Right atrium auricular region (tissue), 2 donors: ENCODE measurements around the gene TOB2. TPM values are rescaled to one million over a fixed set of nuclear protein-coding genes. Genes with fewer than 3 reads are reported as not detected.
A peak's percentile ranks its signal among the peaks of the same experiment; 100 is the strongest.

Experiments used
- DNase-seq: peaks from one replicate; pipeline ENCODE4 v3.0.0-alpha.2; 2019; ENCODE audit warnings: low spot score
- H3K27ac ChIP-seq, 2 donors: fragments of 200-600 bp; sonication (generic); 1 replicate in 1 of 2; 2 replicates in 1 of 2; pipeline ENCODE4 v1.5.1; 2016 to 2019
- H3K27me3 ChIP-seq, 2 donors: fragments of 200-600 bp; sonication (generic); one replicate each; pipeline versions ENCODE4 v1.5.1 to v1.6.0; 2017 to 2019
- H3K36me3 ChIP-seq: fragments of 200-600 bp; sonication (generic); one replicate; pipeline ENCODE4 v1.5.1; 2016
- H3K4me1 ChIP-seq, 2 donors: fragments of 200-600 bp; sonication (generic); one replicate each; pipeline versions ENCODE4 v1.5.1 to v1.6.0; 2017 to 2019
- H3K4me3 ChIP-seq, 2 donors: fragments of 200-600 bp; sonication (generic); 1 replicate in 1 of 2; 2 replicates in 1 of 2; pipeline ENCODE4 v1.5.1; 2017 to 2019; ENCODE audit warnings: mild to moderate bottlenecking in 1 of 2, moderate library complexity in 1 of 2
- H3K9me3 ChIP-seq, 2 donors: fragments of 200-600 bp; sonication (generic); one replicate each; pipeline ENCODE4 v1.5.1; 2019
- CTCF ChIP-seq, 2 donors: fragments of 200-600 bp; sonication (generic); IDR thresholded peaks; one replicate each; pipeline ENCODE4 v1.5.1; 2019; ENCODE audit warnings: antibody characterized with exemption in 2 of 2
- total RNA-seq, 2 donors: library from RNA; depleted of rRNA; stranded (reverse); fragments of >200 nt; gene quantifications; one replicate each; pipeline ENCODE4 v1.1.0, GENCODE V29; 2016

TOB2 gene
- total RNA-seq, 2 donors from 2014 or later, result 49.1 to 55.3 TPM

DNA sequence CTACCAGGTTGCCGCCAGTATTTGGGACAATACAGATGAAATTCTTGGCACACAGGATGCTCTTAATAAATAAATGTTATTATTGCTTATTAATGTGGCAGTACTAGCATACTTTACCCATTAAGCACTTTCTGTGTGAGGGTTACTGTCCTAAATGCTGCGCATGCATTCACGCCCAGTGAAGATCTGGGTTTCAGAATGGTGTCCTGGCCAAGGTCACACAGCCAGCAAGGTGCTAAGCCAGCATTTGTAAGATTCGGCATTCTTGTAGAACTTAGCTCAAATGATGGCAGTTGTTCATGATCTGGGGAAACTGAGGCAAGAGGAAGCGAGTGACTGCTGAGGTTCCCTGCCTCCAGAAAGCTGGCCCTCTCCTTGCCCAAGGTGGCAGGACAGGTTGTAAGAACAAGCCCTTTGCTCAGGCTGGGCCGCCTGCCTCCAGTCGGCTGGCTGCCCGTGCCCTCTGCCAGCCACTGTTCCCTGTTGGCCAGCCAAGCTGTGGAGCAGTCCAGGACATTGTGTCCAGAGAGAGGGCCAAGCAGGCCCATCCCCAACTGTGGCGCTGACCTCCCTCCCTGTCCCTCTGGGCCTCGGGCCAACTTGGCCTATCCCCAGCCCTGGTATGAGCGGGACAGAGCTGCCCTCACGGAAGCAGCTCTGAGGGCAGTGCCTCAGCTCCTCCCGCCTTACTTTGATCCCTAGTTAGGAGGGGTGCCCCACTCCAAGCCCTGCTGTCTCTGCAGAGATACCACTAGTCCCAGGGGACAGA lies 28.8 kb downstream of the TOB2 start:
- Histone ChIP-seq H3K36me3 (peaks cover under 1% of the 10 kb centered on the region), H3K27me3 (no peaks in the 10 kb centered on the region), H3K27ac (peak overlapping the region; percentile 98), H3K4me3 (no peak overlapping the region), H3K4me1 (peaks cover 0 to 48% of the 10 kb centered on the region in 2 donors), H3K9me3 (no peaks in the 10 kb centered on the region)
- TF ChIP-seq CTCF (IDR thresholded peaks at IDR 0.05), result no peak
- DNase-seq, result peak; percentile 88

- peak overlapping the region in 1 of 2 donors; percentile 70 for H3K4me3 ChIP-seq
- no peak for TF ChIP-seq CTCF (IDR thresholded peaks at IDR 0.05)
- no peaks in the 10 kb centered on the region for H3K36me3 ChIP-seq
- DNase-seq, result no peak
- no peaks in the 10 kb centered on the region for H3K27me3 ChIP-seq
- peaks cover 0 to 70% of the 10 kb centered on the region in 2 donors for H3K4me1 ChIP-seq
- H3K9me3 ChIP-seq, result no peaks in the 10 kb centered on the region
- H3K27ac ChIP-seq, result peak overlapping the region; percentile 98
These were observed 31.0 kb downstream of the TOB2 start for GRCh38 chr22:41415554-41415953.

DNA sequence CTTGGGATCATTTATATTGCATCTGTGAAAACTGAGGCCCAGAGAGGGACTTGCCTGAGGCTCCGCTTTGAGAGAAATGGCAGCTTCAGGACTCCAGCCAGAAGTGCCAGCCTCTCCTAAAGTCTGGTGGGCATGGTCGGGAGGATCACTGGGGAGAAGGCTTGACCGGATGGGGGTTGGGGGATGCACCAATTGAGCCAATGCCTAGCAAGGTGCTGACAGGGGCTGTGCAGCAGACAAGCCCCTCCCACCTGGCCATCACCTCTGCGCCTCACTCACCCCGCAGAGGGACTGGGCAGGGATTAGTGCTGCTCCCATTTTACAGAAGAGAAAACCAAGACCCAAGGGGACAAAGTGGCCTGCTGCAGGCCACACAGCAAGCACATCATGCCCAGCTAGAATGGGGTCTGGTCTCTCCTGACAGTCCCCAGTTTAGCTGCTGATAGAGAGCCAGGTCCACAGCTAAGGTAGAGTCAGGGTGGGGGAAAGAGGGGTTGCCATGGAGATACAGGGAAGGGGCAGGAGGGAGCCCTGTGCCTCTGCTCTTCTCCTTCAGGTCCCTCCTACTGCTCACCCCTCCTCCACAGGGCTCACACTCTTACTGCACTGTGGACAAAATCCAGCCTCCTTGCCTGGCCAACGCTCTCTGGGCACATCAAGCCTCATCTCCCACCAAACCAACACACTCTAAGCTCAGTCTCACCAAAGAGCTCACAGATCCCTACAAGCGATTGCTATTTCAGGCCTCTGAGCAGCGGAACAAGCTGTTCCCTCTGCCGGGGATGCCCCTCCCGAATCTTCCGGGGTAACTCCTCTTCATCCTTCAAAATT lies 35.4 kb downstream of the TOB2 start:
- H3K4me1 ChIP-seq, result peaks cover 0 to 59% of the 10 kb centered on the region in 2 donors
- H3K36me3 ChIP-seq, result no peaks in the 10 kb centered on the region
- no peak overlapping the region for H3K4me3 ChIP-seq

GRCh38 chr22:41410311-41410751 lies 36.3 kb downstream of the TOB2 start:
- no peaks in the 10 kb centered on the region for H3K9me3 ChIP-seq
- H3K27me3 ChIP-seq, result no peaks in the 10 kb centered on the region
- H3K4me1 ChIP-seq, result peaks cover 0 to 54% of the 10 kb centered on the region in 2 donors
- H3K36me3 ChIP-seq, result no peaks in the 10 kb centered on the region
- no peak for TF ChIP-seq CTCF (IDR thresholded peaks at IDR 0.05)
- peak overlapping the region; percentile 98 for H3K27ac ChIP-seq
- peak; percentile 65 for DNase-seq
- no peak overlapping the region for H3K4me3 ChIP-seq

More for the DNA sequence above, 35.4 kb downstream of the TOB2 start:
- Histone ChIP-seq H3K27ac (peak overlapping the region; percentile 98), H3K9me3 (no peaks in the 10 kb centered on the region), H3K27me3 (no peaks in the 10 kb centered on the region)
- DNase-seq, result peak; percentile 61
- no peak for TF ChIP-seq CTCF (IDR thresholded peaks at IDR 0.05)

DNA sequence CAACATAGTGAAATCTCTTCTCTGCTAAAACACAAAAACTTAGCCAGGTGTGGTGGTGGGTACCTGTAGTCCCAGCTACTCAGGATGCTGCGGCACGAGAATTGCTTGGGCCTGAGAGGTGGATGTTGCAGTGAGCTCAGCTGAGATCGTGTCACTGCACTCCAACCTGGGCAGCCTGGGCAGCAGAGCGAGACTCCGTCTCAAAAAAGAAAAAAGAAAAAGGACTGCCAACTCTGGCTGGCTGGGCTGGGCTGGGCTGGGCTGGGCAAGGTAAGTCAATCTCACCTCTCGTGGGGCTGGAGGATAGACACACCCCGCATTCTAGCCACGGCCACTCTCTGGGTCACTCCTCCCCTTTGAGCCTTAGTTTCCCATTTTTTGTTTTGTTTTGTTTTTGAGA lies 37.9 kb downstream of the TOB2 start:
- Histone ChIP-seq H3K9me3 (no peaks in the 10 kb centered on the region), H3K36me3 (no peaks in the 10 kb centered on the region), H3K4me1 (peaks cover 0 to 48% of the 10 kb centered on the region in 2 donors), H3K4me3 (no peak overlapping the region), H3K27me3 (no peaks in the 10 kb centered on the region), H3K27ac (peak overlapping the region; percentile 98)
- TF ChIP-seq CTCF (IDR thresholded peaks at IDR 0.05), result no peak
- no peak for DNase-seq
